HepG2 (cell line): Measurements from ENCODE around the gene CEBPB. TPM values are rescaled to one million over a fixed set of nuclear protein-coding genes. Genes with fewer than 3 reads are reported as not detected.
A peak's percentile ranks its signal among the peaks of the same experiment; 100 is the strongest.

Source experiments
- AGO2 ChIP-seq: fragments of 200-400 bp; formaldehyde crosslinking; optimal IDR thresholded peaks from 2 replicates; pipeline ENCODE3; 2017; ENCODE audit warnings: mild to moderate bottlenecking, low read depth, low read length, moderate library complexity
- BCL6 ChIP-seq: IDR thresholded peaks from 2 replicates; pipeline ENCODE4 v1.6.1; 2016; ENCODE audit warnings: missing genetic modification reagents, missing compliant biosample characterization
- HDAC1 ChIP-seq: sonication (generic); formaldehyde crosslinking; IDR thresholded peaks from 2 replicates; pipeline ENCODE4 v1.5.1; 2020; ENCODE audit warnings: mild to moderate bottlenecking, missing genetic modification reagents
- MED13 ChIP-seq: sonication (generic); formaldehyde crosslinking; IDR thresholded peaks from 2 replicates; pipeline ENCODE4 v1.5.0; 2020; ENCODE audit warnings: missing genetic modification reagents
- NFKB2 ChIP-seq: sonication (generic); formaldehyde crosslinking; IDR thresholded peaks from 2 replicates; pipeline ENCODE4 v1.4.0; 2020; ENCODE audit warnings: missing genetic modification reagents, borderline replicate concordance
- SP5 ChIP-seq: IDR thresholded peaks from 2 replicates; pipeline ENCODE4 v1.6.1; 2016; ENCODE audit warnings: low read depth, borderline replicate concordance
- TEAD3 ChIP-seq: optimal IDR thresholded peaks from 2 replicates; pipeline ENCODE3; 2016; ENCODE audit warnings: borderline replicate concordance
- ZBTB1 ChIP-seq: sonication (generic); formaldehyde crosslinking; IDR thresholded peaks from 2 replicates; pipeline ENCODE4 v1.4.0; 2020; ENCODE audit warnings: missing genetic modification reagents, borderline replicate concordance
- ZFP36 ChIP-seq: fragments of 150-350 bp; IDR thresholded peaks from 2 replicates; pipeline ENCODE4 v1.6.1; 2018; ENCODE audit warnings: borderline replicate concordance, low read length, low read depth; ENCODE audit not compliant: partially characterized antibody
- ZFP41 ChIP-seq: sonication (generic); formaldehyde crosslinking; IDR thresholded peaks from 2 replicates; pipeline ENCODE4 v1.4.0; 2020; ENCODE audit warnings: mild to moderate bottlenecking, missing genetic modification reagents, borderline replicate concordance
- ZNF12 ChIP-seq: sonication (generic); formaldehyde crosslinking; IDR thresholded peaks from 2 replicates; pipeline ENCODE4 v1.5.0; 2020; ENCODE audit warnings: missing genetic modification reagents
- ZNF160 ChIP-seq: sonication (generic); formaldehyde crosslinking; IDR thresholded peaks from 2 replicates; pipeline ENCODE4 v1.8.0; 2022; ENCODE audit warnings: mild to moderate bottlenecking, inconsistent platforms, missing genetic modification reagents
- ZNF207 ChIP-seq: fragments of 450-650 bp; IDR thresholded peaks from 2 replicates; pipeline ENCODE4 v1.6.1; 2016; ENCODE audit warnings: antibody characterized with exemption, borderline replicate concordance
- ZNF234 ChIP-seq: sonication (generic); formaldehyde crosslinking; conservative IDR thresholded peaks from 2 replicates; pipeline ENCODE4 v1.5.1; 2020; ENCODE audit warnings: mild to moderate bottlenecking, missing genetic modification reagents
- ZNF331 ChIP-seq: sonication (generic); formaldehyde crosslinking; IDR thresholded peaks from 2 replicates; pipeline ENCODE4 v1.4.0; 2020; ENCODE audit warnings: missing genetic modification reagents
- ZNF567 ChIP-seq: sonication (generic); formaldehyde crosslinking; IDR thresholded peaks from 2 replicates; pipeline ENCODE4 v1.8.1; 2023; ENCODE audit warnings: mild to moderate bottlenecking, missing genetic modification reagents, borderline replicate concordance
- polyA plus RNA-seq, 8 experiments: library from polyadenylated mRNA; depleted of rRNA in 3 of 8; stranded (reverse) in 7 of 8; unstranded in 1 of 8; fragments of >200 nt; fragmentation: Illumina TruSeq in 4 of 8; extraction: Trizol in 4 of 8; gene quantifications; 2 replicates each; pipeline versions ENCODE4 v1.2.1 to v1.2.3, GENCODE V29; 2011 to 2016; ENCODE audit warnings: low read depth in 4 of 8, missing spikeins in 1 of 8, mixed read lengths in 1 of 8; ENCODE audit not compliant: insufficient read depth in 1 of 8
- total RNA-seq, 5 experiments: library from RNA; depleted of rRNA; stranded (reverse); fragments of >200 nt; fragmentation: Illumina TruSeq; extraction: Trizol; gene quantifications; 2 replicates each; pipeline ENCODE4 v1.2.3, GENCODE V29; 2016; ENCODE audit warnings: low read depth in 1 of 5
- TF ChIP-seq, protein P1 (sequence below): sonication (generic); formaldehyde crosslinking; conservative IDR thresholded peaks from 2 replicates; pipeline ENCODE4 v1.4.0; 2020; ENCODE audit warnings: missing genetic modification reagents
- TF ChIP-seq, protein P2 (sequence below): sonication (generic); formaldehyde crosslinking; IDR thresholded peaks from 2 replicates; pipeline ENCODE4 v1.9.0; 2021; ENCODE audit warnings: missing genetic modification reagents, borderline replicate concordance
- TF ChIP-seq, protein P3 (sequence below): sonication (generic); formaldehyde crosslinking; IDR thresholded peaks from 2 replicates; pipeline ENCODE4 v1.5.1; 2020; ENCODE audit warnings: missing genetic modification reagents, mild to moderate bottlenecking, borderline replicate concordance

Gene CEBPB
- total and polyA plus RNA-seq, 2 of the 13 experiments (the other 11 are each of a cell fraction or from before 2014, with no cell fraction given): 18.5 to 28.2 TPM

DNA sequence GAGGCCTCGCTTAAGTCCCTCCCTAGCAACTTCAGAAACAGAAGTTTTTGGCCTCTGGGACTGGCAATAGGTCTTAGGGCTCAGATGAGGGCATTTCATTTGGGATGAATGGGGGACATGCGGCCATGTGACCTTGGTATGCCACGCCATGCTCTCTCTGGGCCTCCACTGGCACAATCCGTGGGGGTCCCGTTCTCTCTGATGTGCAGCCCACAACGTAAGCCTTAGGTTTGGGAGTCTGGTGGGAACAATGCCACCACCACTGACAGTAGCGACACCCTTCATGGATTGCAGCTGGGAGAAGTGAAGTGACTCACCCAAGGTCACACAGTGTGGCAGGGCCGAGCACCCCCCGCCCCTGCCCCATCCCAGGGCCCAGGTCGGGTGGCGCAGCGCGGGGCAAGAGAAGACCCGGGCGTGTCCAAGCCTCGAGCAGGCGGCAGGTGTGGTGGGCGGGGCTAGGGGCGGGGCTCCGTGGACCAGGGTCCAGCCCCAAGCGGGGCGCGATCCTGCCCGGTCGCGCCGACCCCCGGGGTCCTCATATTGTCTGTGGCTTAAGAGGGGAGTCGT, 864 bp upstream of the CEBPB start (continued):
- no peak; the same call in none of the 2 replicates for TF ChIP-seq ZFP41
- no peak for TF ChIP-seq TEAD3 (CRISPR knock-in tag)
- no peak for TF ChIP-seq AGO2
- no peak for TF ChIP-seq SP5 (CRISPR knock-in tag)
- TF ChIP-seq ZNF160 (CRISPR knock-in tag): no peak
- TF ChIP-seq, protein P1, sequence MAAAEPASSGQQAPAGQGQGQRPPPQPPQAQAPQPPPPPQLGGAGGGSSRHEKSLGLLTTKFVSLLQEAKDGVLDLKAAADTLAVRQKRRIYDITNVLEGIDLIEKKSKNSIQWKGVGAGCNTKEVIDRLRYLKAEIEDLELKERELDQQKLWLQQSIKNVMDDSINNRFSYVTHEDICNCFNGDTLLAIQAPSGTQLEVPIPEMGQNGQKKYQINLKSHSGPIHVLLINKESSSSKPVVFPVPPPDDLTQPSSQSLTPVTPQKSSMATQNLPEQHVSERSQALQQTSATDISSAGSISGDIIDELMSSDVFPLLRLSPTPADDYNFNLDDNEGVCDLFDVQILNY (CRISPR knock-in tag): no peak
- TF ChIP-seq BCL6 (CRISPR knock-in tag): no peak
- TF ChIP-seq, protein P2, sequence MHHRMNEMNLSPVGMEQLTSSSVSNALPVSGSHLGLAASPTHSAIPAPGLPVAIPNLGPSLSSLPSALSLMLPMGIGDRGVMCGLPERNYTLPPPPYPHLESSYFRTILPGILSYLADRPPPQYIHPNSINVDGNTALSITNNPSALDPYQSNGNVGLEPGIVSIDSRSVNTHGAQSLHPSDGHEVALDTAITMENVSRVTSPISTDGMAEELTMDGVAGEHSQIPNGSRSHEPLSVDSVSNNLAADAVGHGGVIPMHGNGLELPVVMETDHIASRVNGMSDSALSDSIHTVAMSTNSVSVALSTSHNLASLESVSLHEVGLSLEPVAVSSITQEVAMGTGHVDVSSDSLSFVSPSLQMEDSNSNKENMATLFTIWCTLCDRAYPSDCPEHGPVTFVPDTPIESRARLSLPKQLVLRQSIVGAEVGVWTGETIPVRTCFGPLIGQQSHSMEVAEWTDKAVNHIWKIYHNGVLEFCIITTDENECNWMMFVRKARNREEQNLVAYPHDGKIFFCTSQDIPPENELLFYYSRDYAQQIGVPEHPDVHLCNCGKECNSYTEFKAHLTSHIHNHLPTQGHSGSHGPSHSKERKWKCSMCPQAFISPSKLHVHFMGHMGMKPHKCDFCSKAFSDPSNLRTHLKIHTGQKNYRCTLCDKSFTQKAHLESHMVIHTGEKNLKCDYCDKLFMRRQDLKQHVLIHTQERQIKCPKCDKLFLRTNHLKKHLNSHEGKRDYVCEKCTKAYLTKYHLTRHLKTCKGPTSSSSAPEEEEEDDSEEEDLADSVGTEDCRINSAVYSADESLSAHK (CRISPR knock-in tag): no peak; the same call in 1 of the 2 replicates
- TF ChIP-seq ZNF207: no peak
- TF ChIP-seq NFKB2: peak; percentile 51; the same call in 1 of the 2 replicates
- TF ChIP-seq, protein P3, sequence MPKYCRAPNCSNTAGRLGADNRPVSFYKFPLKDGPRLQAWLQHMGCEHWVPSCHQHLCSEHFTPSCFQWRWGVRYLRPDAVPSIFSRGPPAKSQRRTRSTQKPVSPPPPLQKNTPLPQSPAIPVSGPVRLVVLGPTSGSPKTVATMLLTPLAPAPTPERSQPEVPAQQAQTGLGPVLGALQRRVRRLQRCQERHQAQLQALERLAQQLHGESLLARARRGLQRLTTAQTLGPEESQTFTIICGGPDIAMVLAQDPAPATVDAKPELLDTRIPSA (CRISPR knock-in tag): peak; percentile 22; the same call in 1 of the 2 replicates
- TF ChIP-seq ZNF234: peak; percentile 70
- no peak; the same call in 1 of the 2 replicates for TF ChIP-seq HDAC1 (CRISPR knock-in tag)
- no peak; the same call in 1 of the 2 replicates for TF ChIP-seq ZNF12 (CRISPR knock-in tag)
- TF ChIP-seq ZNF567 (CRISPR knock-in tag): peak; percentile 73; the same call in 1 of the 2 replicates
- TF ChIP-seq ZNF331: no peak
- peak; percentile 33; the same call in 1 of the 2 replicates for TF ChIP-seq MED13 (CRISPR knock-in tag)
- TF ChIP-seq ZBTB1 (CRISPR knock-in tag): no peak
- TF ChIP-seq ZFP36: no peak
